PC-3 (cell line): ENCODE data around the gene SMPD3. TPM values are rescaled to one million over a fixed set of nuclear protein-coding genes. Genes with fewer than 3 reads are reported as not detected.

Experiments used
- ATAC-seq: fragments of 200-7000 bp; cut with Tn5 transposase; 2 replicates; pipeline ENCODE4 v1.9.1; 2020; ENCODE audit warnings: mild to moderate bottlenecking, moderate library complexity
- BruUV-seq: library from RNA; stranded (reverse); fragments of 400-500 nt; replicated peaks from 2 replicates; lab custom pipeline; 2021; lab: Mats Ljungman, UMichigan
- CTCF ChIA-PET: fragments of 300-600 bp; sonication (Branson Sonifier 250); formaldehyde crosslinking; loops from one replicate; lab custom pipeline; 2022; ENCODE audit warnings: antibody characterized with exemption; lab: Charles Lee
- POLR2A ChIA-PET: fragments of 300-600 bp; sonication (Branson Sonifier 250); formaldehyde crosslinking; loops from one replicate; lab custom pipeline; 2022; ENCODE audit warnings: antibody characterized with exemption; ENCODE audit not compliant: unreplicated experiment; lab: Charles Lee
- DNase-seq: peaks from one replicate; pipeline ENCODE4 v3.0.0-alpha.2; 2015
- H2AFZ ChIP-seq: fragments of 300-600 bp; sonication (generic); 2 replicates; pipeline ENCODE4 v1.6.0; 2016; ENCODE audit warnings: antibody characterized with exemption, low read length
- H3F3A ChIP-seq: fragments of 300-600 bp; sonication (generic); one replicate; pipeline ENCODE4 v1.6.0; 2017; ENCODE audit warnings: antibody characterized with exemption, low read length, control low read depth, mild to moderate bottlenecking; ENCODE audit not compliant: unreplicated experiment
- H3K27ac ChIP-seq: fragments of 300-600 bp; sonication (generic); 2 replicates; pipeline ENCODE4 v1.5.1; 2016; ENCODE audit warnings: mild to moderate bottlenecking, low read length
- H3K27me3 ChIP-seq: fragments of 300-600 bp; sonication (generic); 2 replicates; pipeline ENCODE4 v1.6.1; 2016; ENCODE audit warnings: low read length, mixed read lengths
- H3K36me3 ChIP-seq: fragments of 300-600 bp; sonication (generic); 2 replicates; pipeline ENCODE4 v1.6.1; 2016; ENCODE audit warnings: low read depth, mixed run types, low read length, mixed read lengths
- H3K4me1 ChIP-seq: fragments of 300-600 bp; sonication (generic); 2 replicates; pipeline ENCODE4 v1.5.1; 2016; ENCODE audit warnings: low read length; ENCODE audit not compliant: insufficient read depth
- H3K4me2 ChIP-seq: fragments of 300-600 bp; sonication (generic); 2 replicates; pipeline ENCODE4 v1.6.0; 2016; ENCODE audit warnings: low read length
- H3K4me3 ChIP-seq: fragments of 300-600 bp; sonication (generic); 2 replicates; pipeline ENCODE4 v1.5.1; 2016; ENCODE audit warnings: mild to moderate bottlenecking, low read length, mixed read lengths
- H3K79me2 ChIP-seq: fragments of 300-600 bp; sonication (generic); 2 replicates; pipeline ENCODE4 v1.6.1; 2017; ENCODE audit warnings: low read length, mixed read lengths
- H3K9ac ChIP-seq: fragments of 300-600 bp; sonication (generic); 2 replicates; pipeline ENCODE4 v1.6.0; 2016; ENCODE audit warnings: mild to moderate bottlenecking, low read length
- H3K9me2 ChIP-seq: fragments of 300-600 bp; sonication (generic); replicated peaks from 2 replicates; pipeline ENCODE4 v1.6.1; 2016; ENCODE audit warnings: mixed run types, low read length, mixed read lengths
- H3K9me3 ChIP-seq: fragments of 300-600 bp; sonication (generic); 2 replicates; pipeline ENCODE4 v1.6.1; 2016; ENCODE audit warnings: low read length, mixed read lengths
- H4K20me1 ChIP-seq: fragments of 300-600 bp; sonication (generic); 2 replicates; pipeline ENCODE4 v1.6.1; 2016; ENCODE audit warnings: low read length, mixed read lengths
- CTCF ChIP-seq: fragments of 300-600 bp; sonication (generic); conservative IDR thresholded peaks from 2 replicates; pipeline ENCODE4 v1.5.1; 2017; ENCODE audit warnings: antibody characterized with exemption, low read depth, mild to moderate bottlenecking, low read length
- EZH2 ChIP-seq: fragments of 300-600 bp; sonication (generic); IDR thresholded peaks from one replicate; pipeline ENCODE4 v1.6.1; 2017; ENCODE audit warnings: antibody characterized with exemption, mild to moderate bottlenecking, low read length; ENCODE audit not compliant: unreplicated experiment
- EZH2phosphoT487 ChIP-seq: fragments of 300-600 bp; sonication (generic); IDR thresholded peaks from 2 replicates; pipeline ENCODE4 v1.6.1; 2018; ENCODE audit warnings: mild to moderate bottlenecking, antibody characterized with exemption, low read length, borderline replicate concordance
- intact Hi-C: fragments of 100-400 bp; cut with micrococcal nuclease; formaldehyde crosslinking; loops from 2 replicates; pipeline ENCODE4 v1.9.0; 2023
- total RNA-seq: library from RNA; depleted of rRNA; stranded (reverse); fragments of >200 nt; gene quantifications from 2 replicates; pipeline ENCODE4 v1.2.3, GENCODE V29; 2014

SMPD3 gene
- total RNA-seq, 1 experiment from 2014 or later, result not detected

GRCh38 chr16:68313116-68313515, 135.2 kb downstream of the SMPD3 start:
- DNase-seq, result no peak
- H3K9me3 ChIP-seq, result no peaks in the 10 kb centered on the region
- ATAC-seq, result no peak
- CTCF ChIA-PET, result no interaction called here
- H4K20me1 ChIP-seq, result no peaks in the 10 kb centered on the region
- H2AFZ ChIP-seq, result no peak overlapping the region
- intact Hi-C loops, result loop anchor here (5.0 kb wide), 1 partner anchor 66 kb away; the partner anchor contains the start of gene PLA2G15
- H3K36me3 ChIP-seq, result peaks cover 3% of the 10 kb centered on the region; the same call in 1 of the 2 replicates
- H3K9ac ChIP-seq, result no peak overlapping the region
- no peak for TF ChIP-seq CTCF
- TF ChIP-seq EZH2phosphoT487, result no peak
- TF ChIP-seq EZH2, result no peak
- H3K27me3 ChIP-seq, result no peaks in the 10 kb centered on the region
- no peaks in the 10 kb centered on the region for H3K9me2 ChIP-seq
- peaks cover 51% of the 10 kb centered on the region for H3K79me2 ChIP-seq
- H3F3A ChIP-seq, result no peaks in the 10 kb centered on the region
- no peak overlapping the region for H3K4me2 ChIP-seq
- H3K27ac ChIP-seq, result no peak overlapping the region
- H3K4me1 ChIP-seq, result peaks cover 6% of the 10 kb centered on the region; the same call in 1 of the 2 replicates
- H3K4me3 ChIP-seq, result no peak overlapping the region
- no TSS peak for BruUV-seq
- POLR2A ChIA-PET, result no interaction called here

- H3K9ac ChIP-seq, result peak within 1 kb of the TSS; percentile 89
- H3F3A ChIP-seq, result no peaks in the 10 kb centered on the region
- peak; percentile 99 for ATAC-seq
- no peaks in the 10 kb centered on the region for H3K27me3 ChIP-seq
- H3K9me3 ChIP-seq, result no peaks in the 10 kb centered on the region
- peak within 1 kb of the TSS; percentile 48 for H3K27ac ChIP-seq
- H2AFZ ChIP-seq, result peak within 1 kb of the TSS; percentile 85
- H3K36me3 ChIP-seq, result no peaks in the 10 kb centered on the region; the same call in 1 of the 2 replicates
- intact Hi-C loops, result loop anchor here (5.0 kb wide), 1 partner anchor 64 kb away; the partner anchor contains the start of gene PLA2G15
- H3K79me2 ChIP-seq, result peaks cover 51% of the 10 kb centered on the region
- peak within 1 kb of the TSS; percentile 95 for H3K4me2 ChIP-seq
- H3K4me1 ChIP-seq, result peaks cover 6% of the 10 kb centered on the region; the same call in 1 of the 2 replicates
- TF ChIP-seq EZH2phosphoT487 (no peak), CTCF (no peak)
- H3K4me3 ChIP-seq, result peak within 1 kb of the TSS; percentile 98
- ChIA-PET CTCF (interaction anchor here (0.5 to 1.2 kb wide), 4 partner anchors 10 to 49 kb away, joined by 3 to 14 read pairs (median 9); partner anchors contain the start of gene SLC7A6), POLR2A (interaction anchor here (0.6 to 1.0 kb wide), 4 partner anchors 23 to 449 kb away, joined by 3 to 10 read pairs (median 6); partner anchors contain the start of gene SLC7A6)
- TSS peak; percentile 49 for BruUV-seq
- H4K20me1 ChIP-seq, result no peaks in the 10 kb centered on the region
- H3K9me2 ChIP-seq, result no peaks in the 10 kb centered on the region
- DNase-seq, result peak; percentile 81
Observed at GRCh38 chr16:68310774-68311511, 137.4 kb downstream of the SMPD3 start, which contains the start of the genes PRMT7 and SLC7A6OS. TSS of gene PRMT7 (plus strand) at chr16:68311019. CDS start at chr16:68315980, 4,961 bp downstream. TSS of gene SLC7A6OS (minus strand) at chr16:68310946. CDS start at chr16:68310926, 20 bp downstream.
